GM18517 (cell line): ENCODE data around the gene MRAS.
"Not testable (repeated sequence)": the region's sequence is repeated elsewhere in the genome, so short reads cannot be mapped to it uniquely, and the experiment has no call there.

Experiments used
- ATAC-seq: cut with Tn5 transposase; IDR thresholded peaks from one replicate; pipeline ENCODE4 v1.9.1; 2021; ENCODE audit warnings: mild to moderate bottlenecking, moderate library complexity; ENCODE audit not compliant: unreplicated experiment

MRAS gene

GRCh38 chr3:138412821-138413551 lies 64.6 kb downstream of the MRAS start:
- no peak for ATAC-seq

- not testable (repeated sequence) for ATAC-seq
Observed at GRCh38 chr3:138416236-138416635, 67.9 kb downstream of the MRAS start.

DNA sequence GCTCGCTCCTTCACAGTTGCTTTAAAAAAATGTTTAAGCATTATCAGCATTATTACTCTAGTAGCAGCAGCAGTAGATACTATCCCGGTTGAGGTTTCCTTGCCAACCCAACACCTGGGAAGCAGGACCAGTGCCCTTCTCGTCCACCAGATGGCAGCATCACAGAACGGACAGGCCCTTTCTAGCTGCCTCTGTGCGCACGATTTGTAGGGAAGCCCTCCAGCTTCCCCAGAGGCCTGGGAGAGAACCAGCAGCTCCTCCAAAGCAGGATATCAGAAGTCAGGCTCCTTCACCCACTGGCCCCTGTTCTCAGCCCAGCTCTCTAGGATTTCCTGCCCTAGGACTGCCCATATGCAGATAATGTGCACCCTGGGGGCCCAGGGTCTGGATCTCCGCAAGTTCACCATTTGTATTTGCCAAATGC lies 69.2 kb downstream of the MRAS start:
- peak; percentile 70 for ATAC-seq

- no peak for ATAC-seq
Observed at GRCh38 chr3:138418601-138419206, 70.3 kb downstream of the MRAS start.

GRCh38 chr3:138423316-138423715 lies 74.9 kb downstream of the MRAS start:
- ATAC-seq = no peak

DNA sequence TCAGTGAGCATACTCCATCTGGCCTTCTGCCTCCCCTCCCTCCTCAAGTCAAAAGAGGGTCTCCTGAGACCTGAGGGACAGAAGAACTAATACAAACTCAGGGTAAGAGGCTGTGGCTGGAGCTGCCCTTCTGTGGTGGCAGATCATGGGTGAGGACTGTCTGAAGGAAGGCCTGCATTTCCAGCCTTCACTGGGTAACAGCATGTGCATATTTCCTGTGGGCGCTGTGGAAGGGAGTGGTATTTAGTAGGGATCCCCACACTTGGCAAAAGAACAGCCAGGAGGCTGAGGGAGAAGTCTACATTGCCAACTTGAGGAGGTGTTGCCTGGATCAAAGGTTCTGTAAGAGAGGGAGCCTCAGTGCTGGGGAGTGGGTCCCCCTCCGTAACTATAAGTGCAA lies 75.9 kb downstream of the MRAS start:
- no peak for ATAC-seq

DNA sequence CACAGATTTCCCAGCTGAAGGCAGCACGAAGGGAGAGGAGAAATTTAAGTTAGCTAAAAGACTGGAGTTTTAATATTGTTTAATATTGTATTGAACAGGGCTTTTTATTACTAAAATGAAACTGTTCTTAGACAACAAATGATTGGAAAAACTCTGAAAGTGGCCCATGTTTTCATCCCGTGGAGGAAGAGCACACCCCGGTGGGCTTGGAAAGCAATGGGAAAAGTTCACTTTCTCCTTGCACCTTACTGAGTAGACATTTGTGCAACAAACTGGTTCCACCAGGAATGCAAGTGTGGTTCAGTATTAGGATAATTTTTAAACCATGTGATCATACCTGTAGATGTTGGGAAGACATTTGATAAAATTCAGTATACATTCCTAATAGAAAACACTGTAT lies 77.8 kb downstream of the MRAS start:
- ATAC-seq = no peak

DNA sequence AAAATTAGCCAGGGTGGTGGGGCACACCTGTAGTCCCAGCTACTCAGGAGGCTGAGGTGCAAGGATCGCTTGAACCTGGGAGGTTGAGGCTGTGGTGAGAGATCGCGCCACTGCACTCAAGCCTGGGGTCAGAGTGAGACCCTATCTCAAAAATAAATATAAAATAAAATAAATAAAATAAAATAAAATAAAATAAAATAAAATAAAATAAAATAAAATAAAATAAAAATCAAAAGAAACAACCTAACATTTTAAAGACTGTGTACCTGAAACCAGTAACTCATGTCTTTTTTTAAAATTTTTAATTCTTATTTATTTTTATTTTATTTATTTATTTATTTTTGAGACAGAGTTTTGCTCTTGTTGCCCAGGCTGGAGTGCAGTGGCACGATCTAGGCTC lies 78.4 kb downstream of the MRAS start:
- not testable (repeated sequence) for ATAC-seq

DNA sequence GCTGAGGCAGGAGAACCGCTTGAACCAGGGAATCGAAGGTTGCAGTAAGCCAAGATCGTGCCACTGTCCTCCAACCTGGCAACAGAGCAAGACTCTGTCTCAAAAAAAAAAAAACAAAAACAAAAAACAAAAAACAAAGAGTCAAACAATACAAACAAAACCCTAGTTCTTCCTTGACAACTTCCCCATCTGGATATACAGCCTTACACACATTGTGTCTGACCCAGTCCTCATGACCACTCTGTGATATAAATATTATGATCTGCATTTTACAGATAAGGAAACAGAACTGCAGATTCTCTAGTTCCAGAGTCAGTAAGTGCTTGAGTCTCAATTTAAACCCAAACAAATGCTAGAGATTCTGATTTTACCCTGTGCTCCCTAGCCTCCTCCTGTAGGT lies 81.3 kb downstream of the MRAS start:
- no peak for ATAC-seq

DNA sequence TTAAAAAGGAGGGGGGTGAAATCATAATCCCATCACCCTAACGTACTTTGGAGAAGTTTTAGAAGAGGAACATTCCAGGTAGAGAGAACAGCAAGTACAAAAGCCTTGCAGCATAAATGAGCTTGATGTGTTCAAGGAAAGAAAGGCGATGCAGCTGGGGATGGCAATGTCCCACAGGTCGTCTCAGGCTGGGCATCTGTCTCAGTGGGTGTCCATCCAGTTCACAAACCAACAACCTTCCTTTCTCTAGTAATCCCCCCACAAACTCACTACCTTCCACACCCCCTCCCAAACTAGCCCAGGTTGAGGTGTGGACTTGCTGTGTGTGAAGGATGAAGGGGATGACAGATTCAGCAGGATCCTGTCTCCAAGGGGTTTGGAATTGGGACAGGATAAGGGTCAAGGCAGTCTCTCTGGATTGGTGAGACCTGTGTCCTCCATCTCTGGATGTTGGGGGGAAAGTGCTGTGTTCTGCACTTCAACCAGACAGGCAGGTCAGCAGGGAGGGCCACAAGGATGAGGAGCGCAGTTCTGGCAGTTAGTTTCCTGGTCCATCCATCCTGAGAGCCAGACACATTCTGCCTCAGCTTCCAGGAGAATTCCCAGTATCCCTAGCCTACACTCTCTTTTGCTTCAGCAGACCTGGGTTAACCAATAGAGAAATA lies 84.3 kb downstream of the MRAS start:
- ATAC-seq = no peak

GRCh38 chr3:138433892-138434275 lies 85.5 kb downstream of the MRAS start:
- no peak for ATAC-seq

DNA sequence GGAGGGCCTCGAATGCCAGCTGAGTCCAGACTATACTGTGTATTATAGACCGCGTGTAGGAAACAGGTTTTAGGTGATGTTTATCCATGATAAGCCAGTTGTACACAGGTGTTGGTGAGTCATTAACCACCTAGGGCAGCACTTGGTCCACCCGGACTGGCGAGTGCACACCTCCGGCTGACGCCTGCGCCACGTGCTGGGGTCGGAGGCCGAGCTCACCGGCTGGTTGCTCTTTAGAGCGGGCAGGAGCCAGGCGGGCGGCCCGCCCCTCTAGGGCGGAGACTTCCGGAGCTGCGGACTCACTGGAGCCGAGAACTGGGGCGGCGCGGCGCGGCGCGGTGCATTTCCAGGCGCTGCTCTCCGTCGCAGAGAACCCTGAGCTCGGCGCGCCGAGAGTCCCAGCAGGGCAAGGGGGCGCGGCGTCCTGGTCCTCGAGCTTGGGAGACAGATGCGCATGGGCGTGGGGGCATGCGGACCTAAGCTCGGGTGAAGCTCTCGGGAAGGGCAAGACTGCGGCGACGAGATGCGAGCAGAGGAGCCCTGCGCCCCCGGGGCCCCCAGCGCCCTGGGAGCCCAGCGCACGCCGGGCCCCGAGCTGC lies 86.0 kb downstream of the MRAS start, which contains the start of gene ESYT3:
ESYT3 (plus strand) TSS at position 341 of the 599 bp plus-strand sequence; CDS start at position 524, 183 bp downstream.
- no peak for ATAC-seq

DNA sequence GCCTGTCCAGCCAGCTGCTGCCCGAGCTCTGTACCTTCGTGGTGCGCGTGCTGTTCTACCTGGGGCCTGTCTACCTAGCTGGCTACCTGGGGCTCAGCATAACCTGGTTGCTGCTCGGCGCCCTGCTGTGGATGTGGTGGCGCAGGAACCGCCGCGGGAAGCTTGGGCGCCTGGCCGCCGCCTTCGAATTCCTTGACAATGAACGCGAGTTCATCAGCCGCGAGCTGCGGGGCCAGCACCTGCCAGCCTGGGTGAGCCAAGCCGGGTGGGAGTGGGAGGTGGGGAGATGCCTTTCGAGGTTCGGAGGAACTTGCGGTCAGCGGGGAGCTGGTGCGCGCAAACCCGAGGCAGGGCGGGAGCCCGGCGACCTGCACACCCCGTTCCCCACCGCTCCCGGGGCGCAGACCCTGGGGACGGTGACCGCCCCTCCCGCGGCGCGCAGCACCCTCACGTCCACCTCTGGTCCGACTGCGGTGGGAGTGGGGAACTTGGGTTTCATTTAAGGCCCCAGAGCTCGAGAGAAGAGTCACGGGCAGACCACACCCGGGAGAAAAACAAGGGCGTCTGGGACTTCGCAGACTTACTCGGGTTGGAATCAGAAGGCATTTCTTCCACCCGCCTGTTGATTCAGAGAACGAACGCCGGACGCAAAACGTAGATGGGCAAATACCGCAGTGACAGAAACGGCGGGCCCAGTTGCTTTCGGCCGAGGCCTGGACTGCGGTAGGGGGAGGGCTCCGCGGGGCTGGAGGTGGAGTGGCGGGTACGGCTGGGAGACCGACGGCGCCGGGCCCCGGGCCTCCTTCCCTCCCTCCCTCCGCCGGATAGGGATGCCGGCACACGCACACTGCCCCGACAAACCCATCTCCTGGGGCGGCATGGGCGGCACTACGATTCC lies 86.7 kb downstream of the MRAS start:
- no peak for ATAC-seq

GRCh38 chr3:138435840-138436239 lies 87.5 kb downstream of the MRAS start:
- ATAC-seq = no peak

DNA sequence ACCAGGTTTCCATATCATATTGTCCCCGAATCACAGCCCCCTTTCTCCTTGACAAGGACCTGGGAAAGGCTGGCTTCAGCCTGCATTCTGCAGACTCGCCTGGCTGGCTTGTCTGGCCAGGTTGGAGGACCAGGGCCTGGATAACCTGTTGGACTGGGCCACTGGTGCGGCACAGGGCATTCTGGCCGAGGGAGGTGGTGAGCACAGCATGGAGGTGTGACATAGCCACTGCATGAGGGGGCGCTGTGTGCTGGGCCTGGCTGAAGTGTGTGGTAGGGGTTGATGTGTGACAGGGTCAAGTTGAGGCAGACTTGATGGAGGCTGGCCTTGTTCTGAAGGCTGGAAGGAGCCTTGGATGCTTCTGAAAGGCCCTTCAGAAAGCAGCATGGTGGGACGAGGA lies 88.9 kb downstream of the MRAS start:
- no peak for ATAC-seq

DNA sequence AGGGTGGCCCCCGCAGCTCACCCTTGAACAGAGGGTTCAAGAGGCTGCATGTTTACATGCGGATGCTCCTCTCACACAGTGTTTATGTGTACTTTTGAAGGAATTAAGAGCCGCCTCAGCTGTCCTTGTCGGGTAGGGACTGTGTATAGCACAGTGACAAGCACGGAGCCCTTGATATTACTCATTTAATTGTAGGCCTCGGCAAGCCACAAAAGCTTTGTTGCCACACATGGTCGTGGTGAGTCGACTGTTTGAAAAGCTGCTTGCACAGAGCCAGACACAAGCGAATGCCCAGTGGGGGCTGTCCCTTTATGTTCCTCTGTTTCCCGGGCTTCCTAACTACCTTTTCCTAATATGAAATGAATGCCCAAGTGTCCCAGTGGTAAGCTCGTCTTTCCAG lies 90.5 kb downstream of the MRAS start:
- ATAC-seq = no peak

GRCh38 chr3:138439646-138440045 lies 91.3 kb downstream of the MRAS start:
- no peak for ATAC-seq

- ATAC-seq = no peak
Observed at GRCh38 chr3:138440121-138440521, 91.7 kb downstream of the MRAS start.

DNA sequence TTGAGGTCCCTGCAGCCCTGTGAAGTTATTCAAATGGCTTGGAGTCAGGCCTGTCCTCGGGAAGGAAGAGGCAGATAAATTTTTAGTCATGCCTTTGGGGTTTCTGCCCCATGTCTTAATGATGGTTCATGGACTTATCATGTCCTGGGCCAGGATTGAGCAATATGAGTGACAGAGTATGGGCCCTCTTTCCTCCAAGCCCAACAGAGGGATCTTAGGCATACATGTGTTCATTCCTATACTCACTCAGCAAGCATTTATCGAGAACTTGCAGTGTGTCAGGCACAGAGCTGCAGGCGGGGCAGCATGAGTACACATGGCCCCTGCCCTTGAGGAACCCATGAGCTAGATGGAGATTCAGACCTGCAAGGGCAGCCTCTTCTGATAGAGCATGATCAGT lies 92.2 kb downstream of the MRAS start:
- no peak for ATAC-seq

GRCh38 chr3:138441256-138441655 lies 92.9 kb downstream of the MRAS start:
- no peak for ATAC-seq

GRCh38 chr3:138441742-138442141 lies 93.4 kb downstream of the MRAS start:
- no peak for ATAC-seq
